Astrocyte (in vitro differentiated cells and primary cell): Measurements from ENCODE around the gene BCS1L. TPM values are rescaled to one million over a fixed set of nuclear protein-coding genes. Genes with fewer than 3 reads are reported as not detected.

Experiments
- DNase-seq: peaks from one replicate; pipeline ENCODE4 v3.0.0-alpha.2; 2010; ENCODE audit warnings: low read depth
- FAIRE-seq: peaks from 2 replicates; lab custom pipeline; 2011; peaks lifted over from hg19 to GRCh38; lab: Jason Lieb, UNC
- H2AFZ ChIP-seq: 2 replicates; pipeline ENCODE4 v1.6.0; 2012; ENCODE audit warnings: low read depth, low read length, inconsistent platforms
- H3K27ac ChIP-seq: 2 replicates; pipeline ENCODE4 v1.5.1; 2011; ENCODE audit warnings: low read depth, low read length, inconsistent platforms
- H3K27me3 ChIP-seq: 2 replicates; pipeline ENCODE4 v1.6.0; 2011; ENCODE audit warnings: low read length, inconsistent platforms; ENCODE audit not compliant: insufficient read depth
- H3K36me3 ChIP-seq: 2 replicates; pipeline ENCODE4 v1.5.1; 2011; ENCODE audit warnings: low read length, inconsistent platforms; ENCODE audit not compliant: insufficient read depth
- H3K4me1 ChIP-seq: 2 replicates; pipeline ENCODE4 v1.5.1; 2011; ENCODE audit warnings: low read length, inconsistent platforms; ENCODE audit not compliant: insufficient read depth
- H3K4me2 ChIP-seq: 2 replicates; pipeline ENCODE4 v1.6.0; 2012; ENCODE audit warnings: low read length, inconsistent platforms
- H3K4me3 ChIP-seq: 2 replicates; pipeline ENCODE4 v1.5.1; 2011; ENCODE audit warnings: low read depth, mild to moderate bottlenecking, low read length, inconsistent platforms; ENCODE audit not compliant: insufficient read depth
- H3K79me2 ChIP-seq: 2 replicates; pipeline ENCODE4 v1.6.0; 2012; ENCODE audit warnings: mild to moderate bottlenecking, low read length, inconsistent platforms; ENCODE audit not compliant: insufficient read depth
- H3K9ac ChIP-seq: 2 replicates; pipeline ENCODE4 v1.6.0; 2012; ENCODE audit warnings: mild to moderate bottlenecking, low read length, inconsistent platforms
- H3K9me3 ChIP-seq: 2 replicates; pipeline ENCODE4 v1.5.1; 2012; ENCODE audit warnings: low read depth, mild to moderate bottlenecking, low read length, inconsistent platforms; ENCODE audit not compliant: insufficient read depth
- H4K20me1 ChIP-seq: 2 replicates; pipeline ENCODE4 v1.6.0; 2012; ENCODE audit warnings: low read length, inconsistent platforms; ENCODE audit not compliant: insufficient read depth
- H3K27ac Mint-ChIP-seq: one replicate; pipeline ENCODE4 v1.8.0; 2021; ENCODE audit warnings: mild to moderate bottlenecking, mixed read lengths; ENCODE audit not compliant: unreplicated experiment
- H3K27me3 Mint-ChIP-seq: one replicate; pipeline ENCODE4 v1.8.0; 2021; ENCODE audit warnings: low read depth, mixed read lengths; ENCODE audit not compliant: unreplicated experiment
- H3K36me3 Mint-ChIP-seq: one replicate; pipeline ENCODE4 v1.8.0; 2021; ENCODE audit warnings: low read depth, mixed read lengths; ENCODE audit not compliant: unreplicated experiment
- H3K4me1 Mint-ChIP-seq: one replicate; pipeline ENCODE4 v1.8.0; 2021; ENCODE audit warnings: low read depth, mixed read lengths; ENCODE audit not compliant: unreplicated experiment
- H3K4me3 Mint-ChIP-seq: one replicate; pipeline ENCODE4 v1.8.0; 2021; ENCODE audit warnings: mild to moderate bottlenecking, moderate library complexity, mixed read lengths; ENCODE audit not compliant: unreplicated experiment
- H3K9me3 Mint-ChIP-seq: one replicate; pipeline ENCODE4 v1.8.0; 2021; ENCODE audit warnings: mild to moderate bottlenecking, mixed read lengths; ENCODE audit not compliant: unreplicated experiment
- CTCF ChIP-seq: IDR thresholded peaks from 2 replicates; pipeline ENCODE4 v1.5.1; 2011; ENCODE audit warnings: low read depth, mild to moderate bottlenecking, inconsistent platforms, low read length, moderate library complexity; ENCODE audit not compliant: insufficient read depth
- EZH2 ChIP-seq: IDR thresholded peaks from 2 replicates; pipeline ENCODE4 v1.6.1; 2012; ENCODE audit warnings: mild to moderate bottlenecking, low read length, inconsistent platforms; ENCODE audit not compliant: insufficient read depth
- total RNA-seq: library from RNA; stranded (reverse); gene quantifications from 2 replicates; pipeline ENCODE4 v1.2.1, GENCODE V29; 2021

BCS1L gene
- total RNA-seq, 1 donor from 2014 or later = 27.5 TPM

DNA sequence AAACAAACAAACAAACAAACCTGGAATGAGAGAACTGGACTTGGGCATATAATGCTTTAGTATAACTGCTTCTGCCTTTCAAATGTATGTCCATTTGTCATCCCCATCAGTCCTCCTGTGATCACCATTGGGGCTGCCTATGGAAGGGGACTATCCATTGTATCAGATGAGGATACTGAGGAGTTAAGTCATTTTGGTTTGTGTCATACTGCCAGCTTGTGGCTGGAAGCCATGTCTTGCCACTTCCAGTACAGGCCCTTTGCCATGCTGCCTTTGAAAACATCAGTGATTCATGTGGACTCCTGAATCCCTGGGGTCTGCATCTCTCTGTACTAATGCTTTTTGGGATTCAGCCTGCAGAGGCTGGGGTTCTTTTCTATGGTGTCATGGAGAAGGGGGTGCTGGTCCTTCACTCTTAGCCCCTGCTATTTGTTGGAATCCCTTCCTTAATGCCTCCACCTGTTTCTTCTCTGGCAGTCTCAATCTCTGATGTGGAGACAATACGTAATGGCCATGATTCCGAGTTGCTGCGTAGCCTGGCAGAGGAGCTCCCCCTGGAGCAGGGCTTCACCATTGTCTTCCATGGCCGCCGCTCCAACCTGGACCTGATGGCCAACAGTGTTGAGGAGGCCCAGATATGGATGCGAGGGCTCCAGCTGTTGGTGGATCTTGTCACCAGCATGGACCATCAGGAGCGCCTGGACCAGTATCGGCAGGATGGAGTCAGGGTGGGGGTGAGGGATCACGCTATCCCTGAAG lies 41.2 kb upstream of the BCS1L start:
- H3K9me3 ChIP-seq = no peaks in the 10 kb centered on the region
- no peak overlapping the region for H2AFZ ChIP-seq
- no peaks in the 10 kb centered on the region for H3K9me3 Mint-ChIP-seq
- H3K36me3 Mint-ChIP-seq = peaks cover 3% of the 10 kb centered on the region
- H3K27me3 ChIP-seq = no peaks in the 10 kb centered on the region
- H4K20me1 ChIP-seq = no peaks in the 10 kb centered on the region
- no peak overlapping the region for H3K4me3 Mint-ChIP-seq
- H3K4me1 Mint-ChIP-seq = peaks cover 8% of the 10 kb centered on the region
- no peak for DNase-seq
- H3K27ac ChIP-seq = no peak overlapping the region
- no peaks in the 10 kb centered on the region for H3K36me3 ChIP-seq
- H3K4me3 ChIP-seq = no peak overlapping the region
- peaks cover 4% of the 10 kb centered on the region for H3K27me3 Mint-ChIP-seq
- FAIRE-seq = no peak
- H3K27ac Mint-ChIP-seq = no peak overlapping the region
- no peak for TF ChIP-seq CTCF
- TF ChIP-seq EZH2 = no peak
- no peaks in the 10 kb centered on the region for H3K4me1 ChIP-seq
- H3K79me2 ChIP-seq = no peaks in the 10 kb centered on the region
- no peak overlapping the region for H3K9ac ChIP-seq
- no peak overlapping the region for H3K4me2 ChIP-seq

DNA sequence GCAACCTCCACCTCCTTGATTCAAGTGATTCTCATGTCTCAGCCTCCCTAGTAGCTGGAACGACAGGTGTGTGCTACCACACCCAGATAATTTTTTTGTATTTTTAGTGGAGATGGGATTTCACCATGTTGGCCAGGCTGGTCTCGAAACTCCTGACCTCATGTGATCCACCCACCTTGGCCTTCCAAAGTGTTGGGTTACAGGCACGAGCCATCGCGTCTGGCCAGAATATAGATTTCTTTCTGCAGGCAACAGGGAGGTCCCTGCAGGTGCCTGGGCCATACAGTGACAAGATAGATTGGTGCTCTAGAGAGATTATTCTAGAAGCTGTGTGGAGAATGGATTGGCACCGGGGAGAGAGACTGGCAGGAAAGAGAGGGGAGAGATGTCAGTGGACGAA lies 38.5 kb upstream of the BCS1L start:
- H3K9me3 ChIP-seq = no peaks in the 10 kb centered on the region
- no peak overlapping the region for H3K9ac ChIP-seq
- peaks cover 5% of the 10 kb centered on the region for H3K36me3 Mint-ChIP-seq
- DNase-seq (no peak), FAIRE-seq (no peak)
- H3K4me3 Mint-ChIP-seq = no peak overlapping the region
- H4K20me1 ChIP-seq = no peaks in the 10 kb centered on the region
- no peaks in the 10 kb centered on the region for H3K79me2 ChIP-seq
- peaks cover 2% of the 10 kb centered on the region for H3K27me3 Mint-ChIP-seq
- no peaks in the 10 kb centered on the region for H3K36me3 ChIP-seq
- no peak overlapping the region for H3K4me2 ChIP-seq
- no peaks in the 10 kb centered on the region for H3K4me1 ChIP-seq
- TF ChIP-seq CTCF (no peak), EZH2 (no peak)
- H3K27ac Mint-ChIP-seq = no peak overlapping the region
- H3K4me1 Mint-ChIP-seq = peaks cover 8% of the 10 kb centered on the region
- no peaks in the 10 kb centered on the region for H3K27me3 ChIP-seq
- H3K9me3 Mint-ChIP-seq = no peaks in the 10 kb centered on the region
- H3K27ac ChIP-seq = no peak overlapping the region
- H2AFZ ChIP-seq = no peak overlapping the region
- H3K4me3 ChIP-seq = no peak overlapping the region

DNA sequence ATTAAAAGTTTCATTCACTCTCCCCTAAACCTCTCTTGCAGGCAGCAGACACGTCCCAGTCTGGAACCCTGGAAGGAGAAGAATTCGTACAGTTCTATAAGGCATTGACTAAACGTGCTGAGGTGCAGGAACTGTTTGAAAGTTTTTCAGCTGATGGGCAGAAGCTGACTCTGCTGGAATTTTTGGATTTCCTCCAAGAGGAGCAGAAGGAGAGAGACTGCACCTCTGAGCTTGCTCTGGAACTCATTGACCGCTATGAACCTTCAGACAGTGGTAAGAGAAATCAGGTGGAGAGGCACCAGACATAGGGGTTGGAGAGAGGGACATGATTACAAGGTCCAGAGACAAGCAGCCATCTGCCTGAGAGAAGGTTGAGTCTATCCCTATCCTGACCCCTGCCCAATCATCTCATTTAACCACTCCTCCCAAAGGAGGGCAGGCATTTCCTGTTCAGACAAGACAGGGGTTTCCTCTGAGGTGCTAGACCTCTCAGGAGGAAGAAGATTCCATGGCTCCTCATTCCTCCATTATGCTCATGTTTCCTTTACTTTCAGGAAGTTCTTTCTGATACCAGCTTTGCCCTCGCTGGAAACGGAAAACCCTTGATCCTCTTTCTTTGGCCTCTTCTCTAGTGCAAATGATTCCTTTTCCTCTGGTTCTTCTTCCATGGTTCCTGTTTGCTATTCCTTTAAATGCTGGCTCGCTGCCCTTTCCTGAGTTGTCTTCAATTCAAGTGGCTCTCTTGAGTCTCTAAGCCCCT lies 36.7 kb upstream of the BCS1L start:
- Mint-ChIP-seq H3K36me3 (peaks cover 5% of the 10 kb centered on the region), H3K4me3 (no peak overlapping the region), H3K27me3 (no peaks in the 10 kb centered on the region), H3K9me3 (no peaks in the 10 kb centered on the region), H3K4me1 (peaks cover 8% of the 10 kb centered on the region), H3K27ac (no peak overlapping the region)
- H3K4me3 ChIP-seq = no peak overlapping the region
- no peaks in the 10 kb centered on the region for H3K4me1 ChIP-seq
- no peaks in the 10 kb centered on the region for H3K27me3 ChIP-seq
- DNase-seq (no peak), FAIRE-seq (no peak)
- no peak overlapping the region for H3K9ac ChIP-seq
- H2AFZ ChIP-seq = no peak overlapping the region
- no peaks in the 10 kb centered on the region for H3K36me3 ChIP-seq
- H3K4me2 ChIP-seq = no peak overlapping the region
- H3K9me3 ChIP-seq = no peaks in the 10 kb centered on the region
- TF ChIP-seq CTCF = no peak
- H3K79me2 ChIP-seq = no peaks in the 10 kb centered on the region
- H3K27ac ChIP-seq = no peak overlapping the region
- no peaks in the 10 kb centered on the region for H4K20me1 ChIP-seq
